HUES48 (cell line): Measurements from ENCODE around the gene UBR3.
A peak's percentile ranks its signal among the peaks of the same experiment; 100 is the strongest.
"Not testable (repeated sequence)": the region's sequence is repeated elsewhere in the genome, so short reads cannot be mapped to it uniquely, and the experiment has no call there.

ENCODE experiments used
- H3K27ac ChIP-seq: one replicate; pipeline ENCODE4 v1.7.0; 2013; ENCODE audit warnings: low read depth, low read length, inconsistent platforms
- H3K27me3 ChIP-seq: 2 replicates; pipeline ENCODE4 v1.6.1; 2013; ENCODE audit warnings: mild to moderate bottlenecking, low read length; ENCODE audit not compliant: control insufficient read depth, insufficient read depth
- H3K36me3 ChIP-seq: 2 replicates; pipeline ENCODE4 v1.6.1; 2013; ENCODE audit warnings: low read length; ENCODE audit not compliant: control insufficient read depth, insufficient read depth
- H3K4me1 ChIP-seq: 2 replicates; pipeline ENCODE4 v1.6.1; 2013; ENCODE audit warnings: mild to moderate bottlenecking, low read length; ENCODE audit not compliant: control insufficient read depth, insufficient read depth
- H3K4me3 ChIP-seq: 2 replicates; pipeline ENCODE4 v1.5.1; 2013; ENCODE audit warnings: mild to moderate bottlenecking, low read depth, low read length
- H3K9ac ChIP-seq: 2 replicates; pipeline ENCODE4 v1.6.1; 2013; ENCODE audit warnings: mild to moderate bottlenecking, low read depth, low read length, moderate library complexity
- H3K9me3 ChIP-seq: 2 replicates; pipeline ENCODE4 v1.6.1; 2013; ENCODE audit warnings: low read length; ENCODE audit not compliant: control insufficient read depth, insufficient read depth

Gene UBR3

DNA sequence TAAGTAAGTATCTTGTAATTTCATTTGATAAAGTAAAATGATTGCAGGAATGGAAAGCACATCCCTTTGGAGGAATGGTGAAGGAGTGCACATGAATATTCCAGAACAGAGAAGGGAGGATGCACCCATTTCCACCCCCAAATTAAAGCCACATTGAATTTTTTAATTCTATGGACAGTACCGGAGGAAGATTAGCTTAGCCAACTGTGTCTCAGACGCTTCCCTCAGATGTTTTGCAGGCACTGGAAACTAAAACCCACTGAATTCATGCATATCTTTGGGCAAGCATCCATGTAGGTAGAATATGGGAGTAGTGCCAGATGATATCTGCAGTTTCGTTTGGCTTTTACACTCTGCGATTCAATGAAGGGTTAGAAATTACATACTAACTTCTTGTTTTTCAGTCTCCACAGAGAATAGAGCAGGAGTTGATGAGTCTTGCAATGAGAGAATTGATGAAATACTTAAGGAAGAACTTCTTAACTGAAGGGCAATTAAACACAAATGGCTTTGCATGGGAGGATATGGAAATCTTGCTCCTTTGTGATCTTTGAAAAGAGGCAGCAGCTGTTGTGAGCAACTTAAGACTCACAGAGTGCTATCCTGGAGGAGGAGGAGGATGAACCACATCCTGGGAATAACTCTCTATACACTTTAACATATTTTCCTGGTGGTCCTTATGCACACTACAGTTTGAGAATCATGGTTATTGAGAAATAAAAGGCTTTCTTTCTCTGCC lies 279.0 kb downstream of the UBR3 start:
- H3K27me3 ChIP-seq, result no peaks in the 10 kb centered on the region
- H3K36me3 ChIP-seq, result no peaks in the 10 kb centered on the region
- no peaks in the 10 kb centered on the region; the same call in 1 of the 2 replicates for H3K9me3 ChIP-seq
- peaks cover 25% of the 10 kb centered on the region for H3K4me1 ChIP-seq
- no peak overlapping the region for H3K4me3 ChIP-seq
- peak overlapping the region; percentile 74 for H3K27ac ChIP-seq
- peak overlapping the region; percentile 26; the same call in 1 of the 2 replicates for H3K9ac ChIP-seq

GRCh38 chr2:170113168-170113894 lies 286.1 kb downstream of the UBR3 start:
- Histone ChIP-seq H3K36me3 (no peaks in the 10 kb centered on the region), H3K4me3 (no peak overlapping the region), H3K9me3 (peaks cover 34% of the 10 kb centered on the region), H3K27me3 (no peaks in the 10 kb centered on the region), H3K4me1 (peaks cover under 1% of the 10 kb centered on the region; the same call in 1 of the 2 replicates), H3K27ac (no peak overlapping the region), H3K9ac (no peak overlapping the region)

DNA sequence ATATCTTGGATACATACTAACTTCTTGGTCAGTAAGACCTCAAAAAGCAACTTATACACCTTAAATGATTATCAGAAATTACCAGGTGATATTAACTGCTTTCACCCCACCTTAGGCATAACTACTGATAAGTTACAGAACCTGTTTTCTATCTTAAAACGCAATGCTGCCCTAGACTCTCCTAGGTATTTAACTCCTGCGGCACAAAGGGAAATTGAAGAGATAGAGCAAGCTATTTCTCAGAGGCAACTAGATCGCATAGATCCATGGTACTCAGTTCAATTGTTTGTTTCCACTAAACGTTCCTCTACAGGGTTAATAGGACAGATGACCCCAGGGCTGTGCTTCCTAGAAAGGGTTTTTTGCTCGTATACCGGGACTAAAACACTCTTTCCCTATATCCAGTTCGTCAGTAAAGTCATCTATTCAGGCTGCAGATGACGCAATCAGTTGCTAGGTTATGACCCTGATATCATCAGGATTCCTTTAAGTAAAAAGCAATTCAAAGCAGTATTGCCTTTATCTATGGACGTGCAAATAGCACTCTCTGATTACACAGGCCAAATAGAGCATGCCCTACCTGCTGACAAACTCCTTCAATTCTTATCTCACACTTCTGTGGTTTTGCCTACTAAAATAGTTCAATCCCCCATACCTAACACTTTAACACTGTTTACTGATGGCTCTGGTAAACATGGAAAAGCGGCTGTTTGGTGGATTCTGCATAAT lies 288.4 kb downstream of the UBR3 start:
- Histone ChIP-seq H3K27ac (no peak overlapping the region), H3K9me3 (peaks cover 48% of the 10 kb centered on the region), H3K4me3 (no peak overlapping the region), H3K27me3 (no peaks in the 10 kb centered on the region), H3K36me3 (no peaks in the 10 kb centered on the region), H3K4me1 (no peaks in the 10 kb centered on the region), H3K9ac (no peak overlapping the region)

DNA sequence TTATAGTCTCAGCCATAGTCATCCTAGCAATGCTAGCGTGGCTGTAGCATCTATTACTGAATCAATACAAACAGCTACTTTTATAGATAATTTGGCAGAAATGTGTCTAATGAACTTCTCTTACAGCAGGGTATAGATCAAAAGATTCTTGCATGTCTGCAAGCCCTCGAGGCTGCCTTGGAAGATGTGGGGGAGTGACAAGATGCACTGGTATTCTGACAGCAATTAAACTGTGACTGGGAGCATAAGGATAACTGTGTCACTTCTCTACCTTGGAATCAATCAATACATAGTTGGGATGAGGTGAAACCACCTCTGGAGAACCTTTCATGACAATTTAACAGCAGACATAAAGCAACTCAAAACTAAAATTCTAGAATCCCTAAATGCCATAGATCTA lies 291.4 kb downstream of the UBR3 start:
- no peak overlapping the region for H3K9ac ChIP-seq

GRCh38 chr2:170119326-170119725 lies 292.1 kb downstream of the UBR3 start:
- H3K9ac ChIP-seq, H3K4me3 ChIP-seq, H3K27me3 ChIP-seq, H3K27ac ChIP-seq, H3K36me3 ChIP-seq, H3K4me1 ChIP-seq: not testable (repeated sequence)
- H3K9me3 ChIP-seq, result peaks cover 33% of the 10 kb centered on the region

More for the DNA sequence above, 291.4 kb downstream of the UBR3 start:
- H3K9me3 ChIP-seq, result peaks cover 33% of the 10 kb centered on the region
- no peaks in the 10 kb centered on the region for H3K27me3 ChIP-seq
- no peaks in the 10 kb centered on the region for H3K4me1 ChIP-seq
- H3K27ac ChIP-seq, result no peak overlapping the region
- H3K36me3 ChIP-seq, result no peaks in the 10 kb centered on the region
- H3K4me3 ChIP-seq, result no peak overlapping the region

DNA sequence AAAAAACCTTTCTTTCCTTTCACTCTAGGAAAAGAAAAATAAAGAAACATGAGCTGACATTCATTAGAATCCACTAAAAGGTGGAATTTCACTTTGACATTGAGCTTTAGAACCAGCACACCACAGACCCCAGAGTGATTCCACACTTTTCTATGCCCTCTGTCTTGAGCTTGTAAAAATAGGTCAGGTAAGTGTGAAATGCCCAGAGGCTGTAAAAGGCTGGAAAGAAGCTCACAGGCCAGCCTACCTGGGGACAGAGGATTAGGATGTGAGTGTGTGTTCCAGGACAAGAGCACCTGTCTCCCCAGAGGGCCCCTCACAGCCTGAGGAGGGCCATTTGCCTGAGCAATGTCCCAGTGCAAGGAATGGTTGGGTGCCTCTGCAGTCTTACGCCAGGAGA lies 294.4 kb downstream of the UBR3 start:
- no peaks in the 10 kb centered on the region for H3K27me3 ChIP-seq
- H3K9me3 ChIP-seq, result peaks cover 18% of the 10 kb centered on the region
- no peaks in the 10 kb centered on the region for H3K36me3 ChIP-seq
- H3K9ac ChIP-seq, result no peak overlapping the region
- H3K4me1 ChIP-seq, result no peaks in the 10 kb centered on the region
- no peak overlapping the region for H3K4me3 ChIP-seq
- no peak overlapping the region for H3K27ac ChIP-seq

DNA sequence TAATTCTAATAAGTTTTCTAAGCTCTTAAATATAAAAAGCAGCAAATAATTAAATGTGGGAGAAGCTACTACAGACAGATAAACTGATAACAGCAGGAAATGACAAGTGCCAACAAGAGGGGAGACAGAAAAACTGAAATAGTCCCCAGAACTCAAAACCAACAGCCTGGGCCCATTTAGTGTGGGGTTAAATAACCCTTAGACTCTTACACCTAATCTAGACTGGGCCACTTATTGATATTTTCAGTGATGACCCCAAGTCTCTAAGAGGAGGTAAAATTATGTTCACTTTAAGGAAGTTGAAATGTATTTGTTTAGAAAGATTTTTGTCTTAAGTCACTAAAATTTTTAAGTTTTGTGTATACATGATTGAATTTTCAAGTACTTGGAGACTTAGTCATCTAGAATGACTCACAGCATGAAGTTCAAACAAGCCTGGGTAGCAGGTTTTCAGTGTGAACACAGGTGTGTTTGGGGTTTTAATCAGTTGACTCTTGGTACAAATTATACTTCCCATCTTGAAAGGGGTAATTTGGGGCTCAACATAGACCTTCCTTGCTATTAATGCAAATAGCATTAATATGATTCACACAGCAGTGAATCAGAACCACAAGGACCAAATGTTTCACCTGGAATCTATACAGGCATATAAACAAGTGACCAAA lies 295.8 kb downstream of the UBR3 start:
- peaks cover 18% of the 10 kb centered on the region for H3K9me3 ChIP-seq
- no peaks in the 10 kb centered on the region for H3K27me3 ChIP-seq
- no peaks in the 10 kb centered on the region for H3K36me3 ChIP-seq
- no peak overlapping the region for H3K27ac ChIP-seq
- no peaks in the 10 kb centered on the region for H3K4me1 ChIP-seq
- no peak overlapping the region for H3K4me3 ChIP-seq
- H3K9ac ChIP-seq, result no peak overlapping the region

- Histone ChIP-seq H3K9ac (no peak overlapping the region), H3K36me3 (no peaks in the 10 kb centered on the region), H3K27me3 (no peaks in the 10 kb centered on the region), H3K4me1 (no peaks in the 10 kb centered on the region), H3K4me3 (no peak overlapping the region), H3K9me3 (peaks cover 18% of the 10 kb centered on the region), H3K27ac (no peak overlapping the region)
Measured at GRCh38 chr2:170123593-170123992, 296.3 kb downstream of the UBR3 start.

DNA sequence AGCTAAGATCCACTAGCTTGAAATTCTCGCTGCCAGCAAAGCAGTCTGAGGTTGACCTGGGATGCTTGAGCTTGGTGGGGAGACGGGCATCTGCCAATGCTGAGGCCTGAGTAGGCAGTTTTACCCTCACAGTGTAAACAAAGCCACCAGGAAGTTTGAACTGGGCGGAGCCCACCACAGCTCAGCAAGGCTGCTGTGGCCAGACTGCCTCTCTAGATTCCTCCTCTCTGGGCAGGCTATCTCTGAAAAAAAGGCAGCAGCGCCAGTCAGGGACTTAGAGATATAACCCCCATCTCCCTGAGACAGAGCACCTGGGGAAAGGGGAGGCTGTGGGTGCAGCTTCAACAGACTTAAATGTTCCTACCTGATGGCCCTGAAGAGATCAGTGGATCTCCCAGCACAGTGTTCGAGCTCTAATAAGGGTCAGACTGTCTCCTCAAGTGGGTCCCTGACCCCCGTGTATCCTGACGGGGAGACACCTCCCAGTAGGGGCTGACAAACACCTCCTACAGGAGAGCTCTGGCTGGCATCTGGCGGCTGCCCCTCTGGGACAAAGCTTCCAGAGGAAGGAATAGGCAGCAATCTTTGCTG lies 299.0 kb downstream of the UBR3 start:
- H3K36me3 ChIP-seq, H3K27ac ChIP-seq: not testable (repeated sequence)

More for the DNA sequence above, 299.0 kb downstream of the UBR3 start:
- H3K9ac ChIP-seq, H3K9me3 ChIP-seq, H3K4me3 ChIP-seq, H3K27me3 ChIP-seq, H3K4me1 ChIP-seq: not testable (repeated sequence)
